Gastroesophageal sphincter (tissue), 4 donors: ENCODE measurements around the gene NTHL1. TPM values are rescaled to one million over a fixed set of nuclear protein-coding genes. Genes with fewer than 3 reads are reported as not detected.
A peak's percentile ranks its signal among the peaks of the same experiment; 100 is the strongest.

ENCODE experiments used
- ATAC-seq: fragments of 150-250 bp; one replicate; pipeline ENCODE4 v1.9.1; 2016; ENCODE audit warnings: mild to moderate bottlenecking, moderate library complexity
- H3K27ac ChIP-seq, 4 donors: fragments of 200-600 bp; sonication (generic) in 3 of 4; 1 replicate in 3 of 4; 2 replicates in 1 of 4; pipeline ENCODE4 v1.5.1; 2016 to 2019
- H3K27me3 ChIP-seq: fragments of 200-600 bp; sonication (generic); one replicate; pipeline ENCODE4 v1.5.1; 2019
- H3K36me3 ChIP-seq, 2 donors: fragments of 200-600 bp; sonication (generic); one replicate each; pipeline ENCODE4 v1.5.1; 2019; ENCODE audit warnings: control low read depth in 1 of 2
- H3K4me1 ChIP-seq, 3 donors: fragments of 200-600 bp; sonication (generic); 1 replicate in 2 of 3; 2 replicates in 1 of 3; pipeline ENCODE4 v1.5.1; 2016 to 2019; ENCODE audit warnings: control low read depth in 2 of 3
- H3K4me3 ChIP-seq, 2 donors: fragments of 200-600 bp; sonication (generic); one replicate each; pipeline ENCODE4 v1.5.1; 2019; ENCODE audit warnings: mild to moderate bottlenecking in 1 of 2, moderate library complexity in 1 of 2
- H3K9me3 ChIP-seq, 3 donors: fragments of 200-600 bp; sonication (generic); one replicate each; pipeline ENCODE4 v1.5.1; 2017 to 2019; ENCODE audit warnings: control low read depth in 2 of 3
- CTCF ChIP-seq, 4 experiments: fragments of 200-600 bp in 2 of 4; fragments of 450-650 bp in 2 of 4; sonication (generic) in 1 of 4; IDR thresholded peaks; one replicate each; pipeline ENCODE4 v1.5.1; 2017 to 2019; ENCODE audit warnings: antibody characterized with exemption in 4 of 4, mild to moderate bottlenecking in 2 of 4, moderate library complexity in 2 of 4
- EP300 ChIP-seq: sonication (generic); formaldehyde crosslinking; IDR thresholded peaks from one replicate; pipeline ENCODE4 v1.6.1; 2017; ENCODE audit warnings: antibody characterized with exemption, mild to moderate bottlenecking
- POLR2A ChIP-seq, 2 donors: fragments of 450-650 bp; IDR thresholded peaks; one replicate each; pipeline ENCODE4 v1.6.1; 2017; ENCODE audit warnings: antibody characterized with exemption in 2 of 2, mild to moderate bottlenecking in 2 of 2, moderate library complexity in 1 of 2
- POLR2AphosphoS5 ChIP-seq: sonication (generic); formaldehyde crosslinking; IDR thresholded peaks from one replicate; pipeline ENCODE4 v1.6.1; 2017; ENCODE audit warnings: antibody characterized with exemption
- WGBS, 2 donors: methylation state at CpG; one replicate each; pipeline ENCODE4 v1.1.5; 2018; ENCODE audit warnings: low coverage in 1 of 2; 5-methylcytosine and 5-hydroxymethylcytosine counted together
- total RNA-seq, 4 donors: library from RNA; depleted of rRNA; stranded (reverse); fragments of >200 nt; gene quantifications; one replicate each; pipeline ENCODE4 v1.1.0, GENCODE V29; 2016

The NTHL1 gene
- total RNA-seq, 4 donors from 2014 or later, result 18.4 to 25.4 (median 21.6) TPM

DNA sequence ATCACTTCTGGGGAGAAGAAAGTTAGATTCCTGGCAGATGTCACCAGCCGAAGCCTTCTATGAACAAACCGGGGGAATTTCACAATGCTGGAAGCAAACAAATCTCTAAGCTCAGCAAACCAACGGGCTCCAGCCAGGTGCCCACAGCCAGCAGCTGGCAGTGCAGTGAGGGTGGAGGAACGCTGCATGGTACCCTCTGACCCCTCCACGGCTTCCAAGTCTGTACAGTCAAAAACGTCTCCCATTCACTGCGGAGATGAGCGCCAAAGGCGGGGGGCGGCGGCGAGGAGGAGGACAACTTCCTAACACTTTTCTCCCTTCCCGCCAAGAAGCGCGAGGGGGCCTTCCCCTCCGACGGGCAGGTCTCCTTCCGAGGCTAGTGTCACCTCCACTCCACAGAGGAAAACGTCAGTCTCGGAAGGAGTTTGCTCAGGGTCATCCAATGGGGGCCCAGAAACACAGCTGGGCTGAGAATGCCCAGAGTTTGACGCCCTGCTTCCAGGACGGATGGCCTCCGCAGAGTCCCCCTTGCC lies 38.9 kb downstream of the NTHL1 start:
- WGBS, 2 donors, result 2 to 14% methylated on average over 2 to 10 of the region's 23 CpGs
- no peak for TF ChIP-seq CTCF (IDR thresholded peaks at IDR 0.05)
- TF ChIP-seq POLR2AphosphoS5, result peak; percentile 16
- TF ChIP-seq POLR2A (IDR thresholded peaks at IDR 0.05), result no peak
- TF ChIP-seq EP300, result no peak
- no peak for ATAC-seq

GRCh38 chr16:2008009-2008526 lies 39.6 kb downstream of the NTHL1 start:
- H3K27me3 ChIP-seq, result no peaks in the 10 kb centered on the region
- peak overlapping the region in 3 of 4 donors; percentile 39 to 95 (median 95) for H3K27ac ChIP-seq
- peaks cover 4 to 71% (median 44%) of the 10 kb centered on the region in 3 donors for H3K4me1 ChIP-seq
- H3K36me3 ChIP-seq, result peaks cover 0 to 14% of the 10 kb centered on the region in 2 donors
- TF ChIP-seq CTCF (IDR thresholded peaks at IDR 0.05) (no peak), EP300 (no peak), POLR2A (IDR thresholded peaks at IDR 0.05) (no peak), POLR2AphosphoS5 (no peak)
- H3K4me3 ChIP-seq, result peak overlapping the region in 1 of 2 donors; percentile 70
- no peaks in the 10 kb centered on the region for H3K9me3 ChIP-seq
- ATAC-seq, result no peak
- WGBS, 2 donors, result 57 to 60% methylated on average over 4 to 9 of the region's 15 CpGs

More for the DNA sequence above, 38.9 kb downstream of the NTHL1 start:
- Histone ChIP-seq H3K4me1 (peaks cover 4 to 65% (median 41%) of the 10 kb centered on the region in 3 donors), H3K36me3 (peaks cover 0 to 9% of the 10 kb centered on the region in 2 donors), H3K27me3 (no peaks in the 10 kb centered on the region), H3K9me3 (no peaks in the 10 kb centered on the region), H3K27ac (peak overlapping the region; percentile 85 to 95 (median 94)), H3K4me3 (peak overlapping the region; percentile 70 to 90)

- Histone ChIP-seq H3K27ac (peak overlapping the region in 1 of 4 donors; percentile 95), H3K4me3 (peak overlapping the region in 1 of 2 donors; percentile 70)
Measured at GRCh38 chr16:2007081-2007836, 40.4 kb downstream of the NTHL1 start.

DNA sequence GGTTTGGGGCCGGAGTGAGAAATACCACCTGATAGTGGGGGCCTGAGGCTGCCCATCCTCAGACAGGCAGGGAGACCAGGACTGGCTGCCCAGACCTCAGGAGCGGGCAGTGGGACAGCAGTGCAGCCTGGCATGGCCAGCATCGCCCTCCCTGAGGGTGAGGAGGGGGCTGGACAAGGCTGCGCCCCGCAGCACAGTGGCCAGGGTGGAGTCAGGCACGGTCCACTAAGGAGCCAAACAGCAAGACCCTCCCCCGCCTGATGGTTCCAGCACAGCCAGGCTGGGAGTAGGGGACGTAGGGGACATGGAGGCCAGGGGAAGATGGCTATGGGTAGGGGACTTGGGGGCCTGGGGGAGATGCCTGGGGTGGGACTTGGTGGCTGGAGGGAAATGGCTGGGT lies 41.3 kb downstream of the NTHL1 start:
- H3K27ac ChIP-seq, result no peak overlapping the region
- H3K9me3 ChIP-seq, result no peaks in the 10 kb centered on the region
- no peak for ATAC-seq
- H3K36me3 ChIP-seq, result peaks cover 0 to 32% of the 10 kb centered on the region in 2 donors
- 90 to 93% methylated on average over 4 of the region's 8 CpGs for WGBS, 2 donors
- no peak overlapping the region for H3K4me3 ChIP-seq
- peaks cover 4 to 73% (median 44%) of the 10 kb centered on the region in 3 donors for H3K4me1 ChIP-seq
- no peaks in the 10 kb centered on the region for H3K27me3 ChIP-seq
- TF ChIP-seq CTCF (IDR thresholded peaks at IDR 0.05), result no peak
- TF ChIP-seq POLR2AphosphoS5, result no peak
- no peak for TF ChIP-seq EP300
- TF ChIP-seq POLR2A (IDR thresholded peaks at IDR 0.05), result no peak

More at GRCh38 chr16:2007081-2007836, 40.4 kb downstream of the NTHL1 start:
- peaks cover 4 to 73% (median 44%) of the 10 kb centered on the region in 3 donors for H3K4me1 ChIP-seq
- H3K36me3 ChIP-seq, result peaks cover 0 to 22% of the 10 kb centered on the region in 2 donors
- H3K9me3 ChIP-seq, result no peaks in the 10 kb centered on the region
- no peak for TF ChIP-seq POLR2AphosphoS5
- ATAC-seq, result no peak
- no peaks in the 10 kb centered on the region for H3K27me3 ChIP-seq
- 76% methylated on average over 6 of the region's 16 CpGs; no CpG with 5 or more reads in 1 of the 2 donors for WGBS, 2 donors

- H3K27ac ChIP-seq, result no peak overlapping the region
- TF ChIP-seq EP300, result no peak
- TF ChIP-seq POLR2A (IDR thresholded peaks at IDR 0.05), result no peak
- no peak for TF ChIP-seq CTCF (IDR thresholded peaks at IDR 0.05)
- no peak for TF ChIP-seq POLR2AphosphoS5
- WGBS, 2 donors, result 40% methylated on average over 1 of the region's 21 CpGs; no CpG with 5 or more reads in 1 of the 2 donors
- H3K36me3 ChIP-seq, result peaks cover 0 to 39% of the 10 kb centered on the region in 2 donors
- no peaks in the 10 kb centered on the region for H3K9me3 ChIP-seq
- H3K4me3 ChIP-seq, result no peak overlapping the region
- no peak for ATAC-seq
- H3K4me1 ChIP-seq, result peaks cover 4 to 71% (median 44%) of the 10 kb centered on the region in 3 donors
- H3K27me3 ChIP-seq, result no peaks in the 10 kb centered on the region
Measured at GRCh38 chr16:2005646-2006045, 42.0 kb downstream of the NTHL1 start.
